GM18520 (cell line): ENCODE measurements around the gene NRL.
"Not testable (repeated sequence)": the region's sequence is repeated elsewhere in the genome, so short reads cannot be mapped to it uniquely, and the experiment has no call there.

Experiments used
- ATAC-seq: cut with Tn5 transposase; IDR thresholded peaks from one replicate; pipeline ENCODE4 v1.9.1; 2021; ENCODE audit not compliant: unreplicated experiment

NRL gene

GRCh38 chr14:24054646-24055045 lies 60.1 kb downstream of the NRL start:
- ATAC-seq = no peak

DNA sequence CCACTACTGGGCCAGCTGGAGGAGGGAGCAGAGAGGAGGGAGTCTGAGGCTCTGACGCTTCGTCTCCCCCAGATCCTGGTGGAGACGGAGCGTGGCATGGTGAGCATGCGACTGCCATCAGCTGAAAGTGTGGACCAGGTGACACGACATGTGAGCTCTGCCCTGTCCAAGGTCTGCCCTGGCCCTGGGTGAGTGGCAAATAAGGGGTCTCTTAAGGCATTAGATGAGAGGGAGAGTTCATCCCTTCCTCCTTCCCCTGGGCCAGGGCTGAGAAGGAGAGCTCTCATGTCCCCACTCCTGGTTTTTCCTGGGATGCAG lies 60.5 kb downstream of the NRL start:
- no peak for ATAC-seq

GRCh38 chr14:24053548-24054323 lies 61.0 kb downstream of the NRL start:
- no peak for ATAC-seq

DNA sequence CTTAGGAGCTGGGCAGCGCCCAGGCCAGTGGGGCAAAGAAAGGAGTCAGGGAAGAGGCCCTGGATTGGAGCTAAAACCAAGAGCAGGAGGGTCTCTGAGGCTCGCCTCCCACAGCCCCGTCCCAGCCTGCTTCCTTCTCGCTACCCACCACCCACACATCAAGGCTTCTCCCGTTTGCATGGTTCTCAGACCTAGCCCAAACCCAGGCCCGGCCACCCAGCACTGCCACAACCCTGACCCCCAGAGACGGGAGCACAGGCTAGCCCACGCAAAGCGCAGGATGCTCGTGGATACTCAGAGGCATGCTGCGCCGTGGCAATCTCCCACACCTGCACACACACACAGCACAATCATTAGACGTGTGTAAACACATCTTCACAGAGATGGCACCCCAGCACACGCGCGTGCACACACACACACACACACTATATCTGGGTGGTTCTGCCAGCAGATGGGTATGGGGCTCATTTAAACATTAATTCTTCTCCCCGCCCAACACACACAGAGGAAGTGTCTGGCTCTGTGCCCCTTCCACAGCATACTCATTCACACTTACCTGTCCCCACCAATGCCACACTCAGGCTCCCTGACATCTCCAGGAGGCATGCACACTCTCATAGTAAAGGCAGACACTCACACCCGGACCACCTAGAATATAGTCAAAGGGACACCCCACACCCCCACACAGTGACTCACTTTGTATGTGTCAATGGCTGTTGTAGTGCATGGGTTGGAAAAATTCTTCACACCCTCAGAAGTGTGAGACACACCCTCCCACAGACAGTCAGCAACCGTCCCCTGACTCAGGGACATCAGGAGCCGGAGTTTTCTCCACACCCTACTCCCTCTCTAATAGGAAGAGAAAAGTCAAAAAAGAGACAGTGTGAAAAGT lies 61.8 kb downstream of the NRL start:
- no peak for ATAC-seq

GRCh38 chr14:24051789-24052655 lies 62.7 kb downstream of the NRL start, which contains the start of gene CARMIL3:
Gene CARMIL3, plus strand, starts transcription at chr14:24052009. Its CDS starts 145 bp downstream, at chr14:24052154.
- ATAC-seq = peak; percentile 69

- ATAC-seq = no peak
Observed at GRCh38 chr14:24051176-24051788, 63.5 kb downstream of the NRL start.

- not testable (repeated sequence) for ATAC-seq
Observed at GRCh38 chr14:24050753-24051152, 64.0 kb downstream of the NRL start.

DNA sequence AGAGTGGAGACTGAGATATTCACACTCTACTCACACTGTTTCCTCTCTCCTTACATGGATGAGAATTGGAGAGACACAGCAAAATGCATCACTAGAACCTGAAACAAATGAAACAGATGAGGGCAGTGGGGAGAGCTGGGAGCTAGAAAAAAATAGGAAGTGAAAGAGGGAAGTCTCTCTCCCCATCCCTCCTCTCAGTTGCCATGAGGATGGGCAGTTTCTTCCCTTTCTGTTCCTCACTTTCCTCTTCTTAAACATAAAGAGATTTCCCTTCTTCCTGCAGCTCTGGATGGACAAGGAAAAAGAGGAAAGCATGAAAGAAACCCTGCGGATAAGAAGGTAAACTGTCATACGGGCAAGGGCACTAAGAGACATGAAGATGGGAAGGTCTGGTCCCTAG lies 65.7 kb downstream of the NRL start:
- not testable (repeated sequence) for ATAC-seq

GRCh38 chr14:24042746-24043145 lies 72.0 kb downstream of the NRL start:
- no peak for ATAC-seq

DNA sequence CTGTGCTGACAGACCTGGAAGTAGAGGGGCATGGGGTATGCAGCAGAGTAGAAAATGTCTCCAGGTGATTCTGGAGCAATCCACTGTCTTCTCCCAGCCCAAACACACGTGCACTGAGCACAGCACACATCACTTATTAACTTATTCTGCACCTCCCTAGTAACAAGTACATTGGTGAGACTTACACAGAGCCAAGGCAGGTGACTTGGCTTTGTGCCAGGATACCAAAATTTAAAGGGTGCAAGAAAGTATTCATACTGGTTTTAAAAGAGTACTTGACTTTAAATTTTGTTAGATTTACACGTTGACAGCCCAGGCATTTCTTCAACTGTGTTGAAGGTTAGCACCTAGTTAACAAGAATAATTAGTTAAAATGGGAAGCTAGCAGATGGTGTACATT lies 74.1 kb downstream of the NRL start:
- no peak for ATAC-seq

DNA sequence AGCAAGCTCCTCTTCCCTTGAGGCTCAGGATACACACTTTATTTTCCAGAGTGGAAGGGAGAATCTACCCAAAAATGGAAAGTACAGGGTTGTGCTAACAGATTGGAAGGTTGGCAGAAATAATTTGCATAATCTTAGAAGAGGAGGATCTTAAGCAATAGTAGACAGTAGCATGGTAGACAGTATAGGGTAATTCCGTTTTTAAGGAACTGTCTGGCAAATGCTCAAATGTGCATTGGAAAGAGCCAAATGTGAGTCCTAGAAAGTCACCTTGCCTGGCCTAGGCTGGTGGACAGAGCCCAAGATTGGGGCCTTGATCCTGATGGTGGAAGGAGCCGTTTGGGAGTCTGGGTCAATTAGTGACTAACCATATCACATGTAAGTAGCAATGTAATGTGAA lies 76.1 kb downstream of the NRL start:
- no peak for ATAC-seq

DNA sequence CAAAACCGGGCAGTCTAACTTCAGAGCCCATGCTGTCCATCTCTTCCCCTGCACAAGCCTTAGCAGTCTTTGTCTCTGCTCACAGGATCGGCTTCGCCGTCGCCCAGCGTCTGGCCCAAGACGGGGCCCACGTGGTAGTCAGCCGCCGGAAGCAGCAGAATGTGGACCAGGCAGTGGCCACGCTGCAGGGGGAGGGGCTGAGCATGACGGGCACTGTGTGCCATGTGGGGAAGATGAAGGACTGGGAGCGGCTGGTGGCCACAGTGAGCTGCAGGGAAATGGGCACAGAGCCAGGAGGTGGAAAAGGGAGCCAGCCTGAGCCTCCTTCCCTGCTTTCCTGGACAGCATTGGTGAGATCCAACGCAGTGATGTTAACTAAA lies 77.1 kb downstream of the NRL start:
- no peak for ATAC-seq

DNA sequence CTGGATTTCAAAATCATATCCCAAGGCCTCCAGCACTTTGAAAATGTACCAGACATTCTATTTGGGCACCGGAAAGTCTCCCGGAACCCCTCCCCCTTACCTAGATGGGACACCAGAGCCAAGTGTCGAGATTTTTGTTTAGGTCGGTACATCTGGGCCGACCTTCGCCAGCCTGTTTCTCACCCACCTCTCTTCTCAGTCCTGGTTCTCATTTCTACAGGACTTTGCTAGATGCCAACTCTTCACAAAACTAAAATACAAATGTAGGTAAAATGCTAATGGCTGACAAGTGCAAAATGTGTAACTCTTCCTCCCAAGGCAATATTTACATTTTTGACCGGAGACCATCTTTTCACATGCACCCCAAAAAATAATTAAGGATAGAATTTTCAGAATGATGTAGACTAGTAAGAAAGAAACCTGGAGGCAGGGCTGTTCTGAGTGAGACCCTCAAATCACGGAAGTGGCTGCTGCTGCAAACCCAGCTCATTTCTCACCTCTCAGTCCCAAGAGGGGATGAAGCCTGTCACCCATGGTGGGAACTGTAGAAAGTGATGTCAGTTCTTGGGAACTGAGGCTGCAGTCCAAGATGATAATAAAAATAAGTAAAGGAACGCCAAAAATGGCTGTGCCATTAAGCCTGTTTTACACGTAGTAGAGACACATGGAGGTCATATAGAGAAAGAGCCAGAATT lies 77.6 kb downstream of the NRL start:
- not testable (repeated sequence) for ATAC-seq

DNA sequence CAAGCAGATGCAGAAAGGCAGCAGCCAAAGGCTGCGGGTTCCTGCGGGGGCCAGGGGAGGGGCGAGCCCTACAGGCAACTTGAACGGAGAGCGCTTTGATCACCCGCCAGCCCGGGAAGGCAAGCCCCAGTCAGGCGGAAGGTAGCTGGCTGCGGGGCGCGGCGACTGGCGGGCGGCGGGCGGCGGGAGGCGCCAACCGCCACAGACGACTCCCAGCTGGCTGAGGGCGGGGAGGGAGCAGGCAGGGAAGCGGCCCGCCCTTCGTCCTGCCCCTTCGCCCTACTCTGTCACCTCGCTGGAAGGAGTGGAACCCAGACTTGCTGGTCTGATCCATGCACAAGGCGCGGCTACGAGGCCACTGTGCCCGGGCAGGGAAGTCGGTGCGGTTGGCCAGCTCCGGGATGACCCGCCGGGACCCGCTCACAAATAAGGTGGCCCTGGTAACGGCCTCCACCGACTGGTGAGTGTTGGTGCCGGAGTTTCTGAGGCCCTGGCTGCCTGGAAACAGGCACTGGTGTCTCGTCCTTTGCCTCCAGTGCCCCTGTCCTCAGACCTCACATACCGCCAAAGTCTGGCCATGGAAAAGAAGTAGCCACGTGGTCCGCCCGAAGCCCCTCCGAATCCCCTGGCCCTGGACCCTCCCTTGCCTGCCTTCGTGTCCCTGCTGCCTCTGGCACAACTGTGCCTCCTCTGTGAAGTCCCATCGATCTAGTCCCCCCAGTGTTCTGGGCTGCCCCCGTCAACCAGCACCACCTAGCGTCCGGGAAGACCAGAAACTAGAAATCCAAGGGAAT lies 78.4 kb downstream of the NRL start:
- ATAC-seq = no peak

GRCh38 chr14:24035769-24036168 lies 79.0 kb downstream of the NRL start:
- ATAC-seq = not testable (repeated sequence)

- ATAC-seq = no peak
Observed at GRCh38 chr14:24032727-24033418, 81.9 kb downstream of the NRL start.

DNA sequence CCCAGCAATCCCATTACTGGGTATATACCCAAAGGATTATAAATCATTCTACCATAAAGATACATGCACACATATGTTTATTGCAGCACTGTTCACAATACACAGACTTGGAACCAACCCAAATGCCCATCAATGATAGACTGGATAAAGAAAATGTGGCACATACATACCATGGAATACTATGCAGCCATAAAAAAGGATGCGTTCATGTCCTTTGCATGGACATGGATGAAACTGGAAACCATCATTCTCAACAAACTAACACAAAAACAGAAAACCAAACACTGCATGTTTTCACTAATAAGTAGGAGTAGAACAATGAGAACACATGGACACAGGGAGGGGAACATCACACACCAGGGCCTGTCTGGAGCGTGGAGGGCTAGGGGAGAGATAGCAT lies 83.4 kb downstream of the NRL start:
- not testable (repeated sequence) for ATAC-seq

DNA sequence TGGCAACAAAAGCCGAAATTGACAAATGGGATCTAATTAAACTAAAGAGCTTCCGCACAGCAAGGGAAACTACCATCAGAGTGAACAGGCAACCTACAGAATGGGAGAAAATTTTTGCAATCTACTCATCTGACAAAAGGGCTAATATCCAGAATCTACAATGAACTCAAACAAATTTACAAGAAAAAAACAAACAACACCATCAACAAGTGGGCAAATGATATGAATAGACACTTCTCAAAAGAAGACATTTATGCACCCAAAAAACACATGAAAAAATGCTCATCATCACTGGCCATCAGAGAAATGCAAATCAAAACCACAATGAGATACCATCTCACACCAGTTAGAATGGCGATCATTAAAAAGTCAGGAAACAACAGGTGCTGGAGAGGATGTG lies 85.1 kb downstream of the NRL start:
- not testable (repeated sequence) for ATAC-seq
